GM18861 (cell line): ENCODE measurements around the gene OIP5.
A peak's percentile ranks its signal among the peaks of the same experiment; 100 is the strongest.
"Not testable (repeated sequence)": the region's sequence is repeated elsewhere in the genome, so short reads cannot be mapped to it uniquely, and the experiment has no call there.

Experiments used
- ATAC-seq: cut with Tn5 transposase; IDR thresholded peaks from one replicate; pipeline ENCODE4 v1.9.1; 2021; ENCODE audit not compliant: unreplicated experiment

Gene OIP5

GRCh38 chr15:41304149-41304770 is 28.1 kb downstream of the OIP5 start:
- ATAC-seq: no peak

- ATAC-seq: no peak
Measured at GRCh38 chr15:41301587-41301986, 30.8 kb downstream of the OIP5 start.

- not testable (repeated sequence) for ATAC-seq
Measured at GRCh38 chr15:41301139-41301538, 31.3 kb downstream of the OIP5 start.

DNA sequence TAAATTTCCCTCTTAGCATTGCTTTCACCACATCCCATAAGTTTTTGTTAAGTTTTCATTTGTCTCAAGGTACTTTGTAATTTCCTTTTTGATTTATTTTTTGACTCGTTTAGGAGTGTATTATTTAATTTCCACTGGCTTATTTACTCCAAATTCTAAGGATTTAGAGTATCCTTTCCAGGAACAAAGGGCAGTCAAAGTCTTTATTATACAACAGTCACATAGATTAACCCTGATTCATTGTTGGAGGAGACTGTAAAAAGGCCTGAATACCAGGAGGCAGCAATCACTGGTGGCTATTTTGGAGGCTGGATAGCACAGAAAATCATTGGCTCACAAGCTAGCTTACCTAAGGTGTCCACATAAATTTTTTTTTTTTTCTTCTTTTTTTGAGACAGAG is 39.9 kb downstream of the OIP5 start:
- no peak for ATAC-seq

DNA sequence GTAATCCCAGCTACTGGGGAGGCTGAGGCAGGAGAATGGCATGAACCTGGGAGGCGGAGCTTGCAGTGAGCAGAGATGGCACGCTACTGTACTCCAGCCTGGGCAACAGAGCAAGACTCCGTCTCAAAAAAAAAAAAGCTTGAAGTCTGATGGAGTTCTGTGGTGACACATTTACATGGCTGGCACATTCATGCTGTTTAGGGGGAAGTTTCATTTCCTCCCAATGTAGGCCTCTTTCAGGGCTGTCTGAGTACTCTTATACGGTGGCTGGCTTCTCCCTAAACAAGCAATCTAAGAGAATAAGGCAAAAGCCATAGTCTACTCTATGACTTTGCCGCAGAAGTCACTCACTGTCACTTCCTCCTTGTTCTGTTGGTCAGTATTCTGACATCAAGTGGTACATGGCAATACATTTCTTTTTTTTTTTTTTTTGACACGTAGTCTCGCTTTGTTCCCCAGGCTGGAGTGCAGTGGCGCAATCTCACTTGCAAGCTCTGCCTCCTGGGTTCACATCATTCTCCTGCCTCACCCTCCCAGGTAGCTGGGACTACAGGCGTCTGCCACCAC is 41.2 kb downstream of the OIP5 start:
- peak; percentile 70 for ATAC-seq

- no peak for ATAC-seq
Measured at GRCh38 chr15:41289953-41290352, 42.4 kb downstream of the OIP5 start.

DNA sequence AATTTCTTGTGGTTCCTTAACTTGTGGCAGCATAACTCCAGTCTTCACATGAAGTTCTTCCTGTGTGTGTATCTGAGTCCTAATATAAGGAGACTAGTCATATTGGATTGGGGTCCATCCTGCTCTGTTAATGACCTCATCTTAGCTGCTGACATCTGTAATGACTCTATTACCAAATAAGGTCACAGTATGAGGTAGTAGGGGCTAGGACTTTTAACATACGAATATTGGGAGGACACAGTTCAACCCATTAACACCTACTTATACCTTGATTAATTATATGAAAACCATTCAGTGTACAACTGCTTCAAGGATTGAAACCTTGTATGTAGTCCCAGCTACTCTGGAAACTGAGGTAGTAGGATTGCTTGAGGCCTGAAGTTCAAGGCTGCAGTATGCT is 43.9 kb downstream of the OIP5 start:
- ATAC-seq: no peak

DNA sequence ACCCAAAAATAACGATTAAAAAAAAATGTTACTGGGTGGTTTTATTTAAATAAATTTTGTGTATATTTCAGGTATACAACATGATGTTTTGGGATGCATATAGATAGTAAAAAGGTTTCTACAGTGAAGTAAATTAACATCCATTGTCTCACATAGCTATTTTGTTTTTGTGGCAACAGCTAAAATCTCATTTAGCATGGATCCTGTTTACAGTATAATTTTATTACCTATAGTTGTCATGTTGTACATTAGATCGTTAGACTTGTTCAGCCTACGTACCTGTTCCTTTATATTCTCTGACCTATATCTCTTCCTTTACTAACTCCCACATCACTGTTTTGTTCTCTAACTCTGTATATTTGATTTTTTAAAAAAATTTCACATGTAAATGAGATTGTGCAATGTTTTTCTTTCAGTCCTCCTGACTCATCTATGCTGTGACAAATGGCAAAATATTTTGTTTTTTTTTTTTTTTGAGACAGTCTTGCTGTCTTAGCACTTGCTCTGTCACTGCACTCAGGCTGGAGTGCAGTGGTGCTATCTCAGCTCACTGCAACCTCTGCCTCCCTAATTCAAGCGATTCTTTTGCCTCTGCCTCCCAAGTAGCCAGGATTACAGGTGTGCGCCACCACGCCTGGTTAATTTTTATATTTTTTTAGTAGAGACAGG is 45.6 kb downstream of the OIP5 start:
- no peak for ATAC-seq

DNA sequence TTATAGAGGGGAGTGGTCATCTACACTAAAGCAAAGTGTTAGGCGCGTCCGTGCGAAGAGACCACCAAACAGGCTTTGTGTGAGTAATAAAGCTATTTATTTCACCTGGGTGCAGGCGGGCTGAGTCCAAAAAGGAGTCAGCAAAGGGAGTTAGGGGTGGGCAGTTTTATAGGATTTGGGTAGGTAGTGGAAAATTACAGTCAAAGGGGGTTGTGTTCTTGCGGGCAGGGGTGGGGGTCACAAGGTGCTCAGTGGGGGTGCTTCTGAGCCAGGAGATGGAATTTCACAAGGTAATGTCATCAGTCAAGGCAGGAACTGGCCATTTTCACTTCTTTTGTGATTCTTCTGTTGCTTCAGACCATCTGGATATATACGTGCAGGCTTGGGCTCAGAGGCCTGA is 47.1 kb downstream of the OIP5 start:
- no peak for ATAC-seq

GRCh38 chr15:41284427-41285177 is 47.8 kb downstream of the OIP5 start:
- ATAC-seq: no peak

DNA sequence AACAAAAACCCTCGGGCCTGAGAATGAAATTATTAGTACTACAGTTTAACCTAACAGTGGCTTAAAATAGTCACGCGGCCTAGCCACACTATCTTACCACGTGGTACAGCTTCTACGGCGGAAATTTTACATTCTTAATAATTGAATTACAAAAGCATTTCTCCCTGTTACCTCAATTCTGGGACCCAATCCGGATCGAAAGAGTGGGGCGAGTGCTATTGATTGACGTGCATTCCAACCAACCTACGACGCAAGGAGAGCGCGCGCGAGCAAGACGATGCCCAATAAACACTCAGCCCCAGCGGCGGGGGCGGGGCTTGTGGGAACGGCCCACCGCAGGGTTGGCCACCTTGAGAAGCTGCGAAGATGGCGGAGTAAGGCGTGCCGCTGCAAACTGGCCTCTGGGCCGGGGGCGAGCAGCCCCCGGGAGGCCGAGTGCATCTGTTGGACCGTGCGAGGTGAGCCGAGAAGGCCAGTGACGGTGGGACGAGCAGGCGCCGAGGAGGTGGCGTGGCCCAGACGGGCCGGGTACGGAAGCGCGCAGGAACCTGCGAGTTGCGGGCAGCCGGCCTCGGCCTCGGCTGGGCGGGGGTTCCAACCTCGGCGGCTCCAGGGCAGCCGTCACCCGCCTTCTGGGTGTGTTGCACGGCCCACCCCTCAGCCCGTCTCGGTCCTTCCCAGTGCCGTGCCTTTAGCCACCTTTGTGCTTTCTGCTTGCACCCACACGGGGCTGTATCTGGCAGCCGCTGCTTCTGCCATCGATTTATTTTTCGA is 48.6 kb downstream of the OIP5 start:
- ATAC-seq: peak; percentile 90

- not testable (repeated sequence) for ATAC-seq
Measured at GRCh38 chr15:41282980-41283652, 49.3 kb downstream of the OIP5 start.

DNA sequence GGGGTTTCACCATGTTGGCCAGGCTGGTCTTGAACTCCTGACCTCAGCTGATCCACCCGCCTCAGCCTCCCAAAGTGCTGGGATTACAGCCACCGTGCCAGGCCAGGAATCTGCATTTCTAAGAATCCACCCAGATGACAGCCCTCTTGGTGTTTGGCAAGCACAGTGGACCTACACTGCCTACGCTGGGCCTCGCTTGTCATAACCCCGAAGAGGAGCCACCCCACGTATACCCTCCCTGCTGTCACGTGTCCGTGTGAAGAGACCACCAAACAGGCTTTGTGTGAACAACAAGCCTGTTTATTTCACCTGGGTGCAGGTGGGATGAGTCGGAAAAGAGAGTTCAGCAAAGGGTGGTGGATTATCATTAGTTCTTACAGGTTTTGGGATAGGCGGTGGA is 50.0 kb downstream of the OIP5 start:
- ATAC-seq: not testable (repeated sequence)

DNA sequence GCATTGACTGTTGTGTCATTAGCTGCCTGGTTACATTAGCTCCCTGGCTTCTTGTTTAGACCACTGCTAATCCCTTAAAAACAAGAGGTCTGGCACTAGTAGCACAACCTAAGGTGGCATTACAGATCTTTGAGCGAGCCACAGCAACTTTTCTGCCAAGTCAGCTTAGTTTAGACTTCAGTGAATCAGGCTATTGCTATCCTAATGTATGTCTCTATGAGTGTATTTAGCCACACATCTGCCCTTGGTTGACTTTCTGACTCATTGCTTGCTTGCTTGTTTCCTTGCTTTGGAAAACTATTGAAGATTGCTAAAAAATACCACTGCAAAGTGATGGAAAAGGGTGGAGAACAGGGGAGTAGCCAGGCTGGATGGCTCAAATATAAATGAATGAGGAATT is 51.2 kb downstream of the OIP5 start:
- ATAC-seq: no peak

DNA sequence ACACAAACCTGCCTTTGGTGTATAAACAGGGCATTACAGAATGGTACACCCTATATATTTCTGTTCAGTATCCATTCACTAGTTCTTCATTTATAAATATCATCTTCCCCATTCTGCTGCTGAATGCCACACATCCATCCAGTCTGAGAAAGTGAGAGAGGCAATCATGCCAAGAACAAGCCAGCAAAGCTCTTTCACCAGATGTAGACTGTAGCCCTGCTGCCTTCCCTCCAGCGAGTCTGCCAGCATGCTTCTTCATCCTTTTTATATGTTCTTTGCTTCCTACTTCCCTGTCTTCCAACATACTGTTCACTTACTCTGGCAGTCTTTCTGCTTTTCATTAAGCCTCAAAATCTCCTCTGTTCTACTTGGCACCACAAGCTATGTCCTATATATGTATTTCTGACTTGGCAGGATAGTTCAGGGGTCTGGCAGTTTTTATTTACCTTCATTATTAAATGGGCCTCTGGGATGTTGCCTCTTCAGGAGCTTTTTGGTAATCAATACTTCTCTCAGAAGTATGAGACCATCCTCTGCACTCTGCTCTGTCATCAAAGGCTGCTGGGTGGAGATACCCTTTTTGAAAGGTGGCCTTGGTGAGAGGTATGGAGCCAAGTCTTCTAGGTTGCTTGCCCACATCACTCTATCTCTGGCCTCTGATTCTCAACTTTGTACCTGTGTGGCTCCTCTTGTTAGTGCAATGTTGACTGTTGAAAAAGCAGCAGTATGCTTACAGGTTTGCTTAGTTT is 52.7 kb downstream of the OIP5 start:
- no peak for ATAC-seq

DNA sequence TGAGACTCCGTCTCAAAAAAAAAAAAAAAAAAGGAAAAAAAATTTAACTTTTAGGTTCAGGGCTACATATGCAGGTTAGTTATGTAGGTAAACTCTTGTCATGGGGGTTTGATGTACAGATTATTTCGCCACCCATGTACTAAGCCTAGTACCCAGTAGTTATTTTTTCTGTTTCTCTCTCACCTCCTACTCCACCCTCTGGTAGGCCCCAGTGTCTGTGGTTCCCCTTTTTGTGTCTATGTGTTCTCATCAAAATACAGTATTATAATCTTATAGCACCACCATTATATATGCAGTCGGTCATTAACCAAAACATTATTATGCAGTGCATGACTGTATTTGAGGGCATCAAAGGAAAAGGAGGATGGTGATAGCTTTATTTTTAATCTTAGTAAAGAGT is 54.1 kb downstream of the OIP5 start:
- ATAC-seq: no peak

DNA sequence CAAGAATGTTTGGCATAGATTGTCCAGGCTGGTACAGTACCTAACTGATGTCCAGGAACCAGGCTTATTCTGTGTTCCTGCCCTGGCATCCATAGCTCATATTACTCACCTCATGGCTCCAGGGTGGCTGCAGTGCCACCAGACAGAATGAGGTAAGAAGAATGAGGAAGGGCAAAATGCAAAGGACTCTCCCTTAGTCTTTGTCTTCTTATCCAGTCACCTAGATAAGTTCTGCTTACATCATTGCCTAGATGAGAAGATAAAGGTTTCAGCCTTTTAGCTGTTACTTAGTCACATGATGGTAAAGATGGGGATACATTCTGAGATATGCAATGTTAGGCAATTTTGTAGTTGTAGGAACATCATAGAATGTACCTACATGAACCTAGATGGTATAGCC is 55.6 kb downstream of the OIP5 start:
- ATAC-seq: no peak

GRCh38 chr15:41269887-41270286 is 62.5 kb downstream of the OIP5 start:
- ATAC-seq: no peak

GRCh38 chr15:41263891-41264351 is 68.5 kb downstream of the OIP5 start:
- ATAC-seq: no peak

- ATAC-seq: no peak
Measured at GRCh38 chr15:41262571-41262970, 69.8 kb downstream of the OIP5 start.
